K562 (cell line): ENCODE results near the gene ITK. TPM values are rescaled to one million over a fixed set of nuclear protein-coding genes. Genes with fewer than 3 reads are reported as not detected.

Experiments
- CHD2 ChIP-seq: IDR thresholded peaks from 2 replicates; pipeline ENCODE4 v1.6.1; 2011; ENCODE audit warnings: low read depth, low read length
- EP300 ChIP-seq: IDR thresholded peaks from 2 replicates; pipeline ENCODE4 v1.6.1; 2012; ENCODE audit warnings: low read length, improper control_type of control experiment
- FOSL1 ChIP-seq: fragments of 200-800 bp; sonication (Bioruptor generic); conservative IDR thresholded peaks from 2 replicates; pipeline ENCODE4 v1.6.1; 2016; ENCODE audit warnings: missing genetic modification characterization, missing compliant biosample characterization
- KDM2B ChIP-seq: fragments of 250-450 bp; sonication (Bioruptor Pico); IDR thresholded peaks from 2 replicates; pipeline ENCODE4 v1.8.0; 2021; ENCODE audit warnings: mild to moderate bottlenecking, moderate library complexity
- NCOR1 ChIP-seq: fragments of 450-650 bp; IDR thresholded peaks from 2 replicates; pipeline ENCODE4 v1.6.1; 2016; ENCODE audit warnings: mild to moderate bottlenecking, moderate library complexity
- PPARD ChIP-seq: fragments of 250-450 bp; sonication (Bioruptor Pico); IDR thresholded peaks from 2 replicates; pipeline ENCODE4 v1.8.0; 2022; ENCODE audit warnings: inconsistent platforms, mild to moderate bottlenecking, moderate library complexity
- PRPF4 ChIP-seq: fragments of 200-400 bp; formaldehyde crosslinking; IDR thresholded peaks from one replicate; pipeline ENCODE4 v1.6.1; 2017; ENCODE audit warnings: low read length, low read depth, mild to moderate bottlenecking; ENCODE audit not compliant: insufficient read depth, poor library complexity, severe bottlenecking
- RBM15 ChIP-seq: fragments of 200-400 bp; formaldehyde crosslinking; IDR thresholded peaks from 2 replicates; pipeline ENCODE4 v1.6.1; 2018; ENCODE audit warnings: mild to moderate bottlenecking, low read length, moderate library complexity; ENCODE audit not compliant: insufficient read depth
- SAFB2 ChIP-seq: fragments of 200-400 bp; formaldehyde crosslinking; IDR thresholded peaks from 2 replicates; pipeline ENCODE4 v1.6.1; 2018; ENCODE audit warnings: borderline replicate concordance, low read length, low read depth, moderate library complexity; ENCODE audit not compliant: severe bottlenecking
- SMARCA4 ChIP-seq: fragments of 450-650 bp; IDR thresholded peaks from 2 replicates; pipeline ENCODE4 v1.6.1; 2016
- TCF7L2 ChIP-seq: fragments of 150-350 bp; IDR thresholded peaks from 2 replicates; pipeline ENCODE4 v1.6.1; 2016; ENCODE audit warnings: low read depth, mild to moderate bottlenecking, low read length, moderate library complexity
- ZEB2 ChIP-seq: fragments of 450-650 bp; IDR thresholded peaks from 2 replicates; pipeline ENCODE4 v1.6.1; 2016
- ZFP36 ChIP-seq: fragments of 150-350 bp; IDR thresholded peaks from 2 replicates; pipeline ENCODE4 v1.6.1; 2018; ENCODE audit warnings: low read length, low read depth; ENCODE audit not compliant: partially characterized antibody
- ZKSCAN3 ChIP-seq: fragments of 250-450 bp; sonication (Bioruptor Pico); IDR thresholded peaks from 2 replicates; pipeline ENCODE4 v1.4.0; 2020
- ZNF232 ChIP-seq: sonication (generic); formaldehyde crosslinking; IDR thresholded peaks from 2 replicates; pipeline ENCODE4 v1.8.0; 2022; ENCODE audit warnings: mild to moderate bottlenecking, missing genetic modification reagents
- polyA plus RNA-seq, 8 experiments: library from polyadenylated mRNA; depleted of rRNA in 4 of 8; stranded (reverse) in 5 of 8; unstranded in 3 of 8; fragments of >200 nt; fragmentation: Nextera tagmentation in 2 of 8; fragmentation: Illumina TruSeq in 1 of 8; extraction: Ambion mirVana in 2 of 8; extraction: Trizol in 1 of 8; gene quantifications; 2 replicates each; pipeline versions ENCODE4 v1.2.1 to v1.2.3, GENCODE V29; 2011 to 2014; ENCODE audit warnings: inconsistent platforms in 1 of 8, missing spikeins in 1 of 8
- total RNA-seq, 7 experiments: library from RNA; depleted of rRNA in 6 of 7; stranded (reverse); fragments of >200 nt in 6 of 7; fragmentation: Illumina TruSeq in 2 of 7; extraction: Trizol in 2 of 7; gene quantifications; 2 replicates each; pipeline versions ENCODE4 v1.2.1 to v1.2.3, GENCODE V29; 2011 to 2021; ENCODE audit warnings: low replicate concordance in 1 of 7
- TF ChIP-seq, protein P1 (sequence below): fragments of 250-450 bp; sonication (Bioruptor Pico); IDR thresholded peaks from 2 replicates; pipeline ENCODE4 v1.5.0; 2022; ENCODE audit warnings: mild to moderate bottlenecking
- TF ChIP-seq, protein P2 (sequence below): IDR thresholded peaks from 2 replicates; pipeline ENCODE4 v1.6.1; 2011; ENCODE audit warnings: borderline replicate concordance, low read depth, mild to moderate bottlenecking, moderate library complexity, low read length; ENCODE audit not compliant: insufficient read depth, poor library complexity, severe bottlenecking
- TF ChIP-seq, protein P3 (sequence below), 2 experiments: fragments of 450-650 bp in 1 of 2; sonication (generic) in 1 of 2; formaldehyde crosslinking in 1 of 2; IDR thresholded peaks in 1 of 2; conservative IDR thresholded peaks in 1 of 2; 2 replicates each; pipeline versions ENCODE4 v1.6.1 to v1.8.1; 2016 to 2023; ENCODE audit warnings: mild to moderate bottlenecking in 2 of 2, moderate library complexity in 2 of 2, inconsistent platforms in 1 of 2, missing genetic modification reagents in 1 of 2
- TF ChIP-seq, protein P4 (sequence below), 3 experiments: fragments of 200-800 bp in 1 of 3; fragments of 250-450 bp in 1 of 3; fragments of 450-650 bp in 1 of 3; sonication (Bioruptor Pico) in 1 of 3; sonication (Bioruptor generic) in 1 of 3; formaldehyde crosslinking in 1 of 3; IDR thresholded peaks; 2 replicates each; pipeline versions ENCODE4 v1.6.1 to v1.8.0; 2016 to 2022; ENCODE audit warnings: mild to moderate bottlenecking in 2 of 3, missing genetic modification characterization in 2 of 3, missing compliant biosample characterization in 1 of 3, moderate library complexity in 1 of 3

Gene ITK
- total and polyA plus RNA-seq, 9 of the 15 experiments (the other 6 are each of a cell fraction or from before 2014, with no cell fraction given), result 0.04 to 0.75 TPM; not detected in 7

DNA sequence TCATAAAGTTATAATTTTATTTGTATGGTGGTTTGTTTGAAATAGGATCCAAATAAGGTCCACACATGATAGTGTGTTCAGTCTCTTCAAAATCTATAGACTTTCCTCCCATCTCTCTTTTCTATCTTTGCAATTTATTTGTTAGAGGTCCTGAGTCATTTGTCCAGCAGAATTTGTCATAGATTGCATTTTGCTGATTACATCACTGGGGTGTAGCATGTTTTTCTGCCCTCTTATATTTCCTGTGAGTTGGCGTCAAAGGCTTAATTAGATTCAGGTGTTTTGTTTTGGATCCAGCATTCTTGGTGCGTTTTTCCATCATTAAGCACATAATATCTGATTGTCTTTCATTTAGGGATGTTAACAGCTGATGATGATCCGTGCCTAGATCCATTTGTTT is 100.3 kb downstream of the ITK start (continued):
- TF ChIP-seq RBM15 (no peak), KDM2B (no peak), PPARD (CRISPR knock-in tag) (no peak), SMARCA4 (peak; percentile 22; the same call in 1 of the 2 replicates), CHD2 (no peak), PRPF4 (no peak), SAFB2 (no peak), EP300 (peak; percentile 26; the same call in 1 of the 2 replicates), NCOR1 (no peak), ZKSCAN3 (CRISPR knock-in tag) (no peak), ZNF232 (no peak), FOSL1 (tag) (peak; percentile 71), ZEB2 (no peak), ZFP36 (no peak), TCF7L2 (no peak)
- TF ChIP-seq, protein P1, sequence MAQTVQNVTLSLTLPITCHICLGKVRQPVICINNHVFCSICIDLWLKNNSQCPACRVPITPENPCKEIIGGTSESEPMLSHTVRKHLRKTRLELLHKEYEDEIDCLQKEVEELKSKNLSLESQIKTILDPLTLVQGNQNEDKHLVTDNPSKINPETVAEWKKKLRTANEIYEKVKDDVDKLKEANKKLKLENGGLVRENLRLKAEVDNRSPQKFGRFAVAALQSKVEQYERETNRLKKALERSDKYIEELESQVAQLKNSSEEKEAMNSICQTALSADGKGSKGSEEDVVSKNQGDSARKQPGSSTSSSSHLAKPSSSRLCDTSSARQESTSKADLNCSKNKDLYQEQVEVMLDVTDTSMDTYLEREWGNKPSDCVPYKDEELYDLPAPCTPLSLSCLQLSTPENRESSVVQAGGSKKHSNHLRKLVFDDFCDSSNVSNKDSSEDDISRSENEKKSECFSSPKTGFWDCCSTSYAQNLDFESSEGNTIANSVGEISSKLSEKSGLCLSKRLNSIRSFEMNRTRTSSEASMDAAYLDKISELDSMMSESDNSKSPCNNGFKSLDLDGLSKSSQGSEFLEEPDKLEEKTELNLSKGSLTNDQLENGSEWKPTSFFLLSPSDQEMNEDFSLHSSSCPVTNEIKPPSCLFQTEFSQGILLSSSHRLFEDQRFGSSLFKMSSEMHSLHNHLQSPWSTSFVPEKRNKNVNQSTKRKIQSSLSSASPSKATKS, result no peak
- TF ChIP-seq, protein P2, sequence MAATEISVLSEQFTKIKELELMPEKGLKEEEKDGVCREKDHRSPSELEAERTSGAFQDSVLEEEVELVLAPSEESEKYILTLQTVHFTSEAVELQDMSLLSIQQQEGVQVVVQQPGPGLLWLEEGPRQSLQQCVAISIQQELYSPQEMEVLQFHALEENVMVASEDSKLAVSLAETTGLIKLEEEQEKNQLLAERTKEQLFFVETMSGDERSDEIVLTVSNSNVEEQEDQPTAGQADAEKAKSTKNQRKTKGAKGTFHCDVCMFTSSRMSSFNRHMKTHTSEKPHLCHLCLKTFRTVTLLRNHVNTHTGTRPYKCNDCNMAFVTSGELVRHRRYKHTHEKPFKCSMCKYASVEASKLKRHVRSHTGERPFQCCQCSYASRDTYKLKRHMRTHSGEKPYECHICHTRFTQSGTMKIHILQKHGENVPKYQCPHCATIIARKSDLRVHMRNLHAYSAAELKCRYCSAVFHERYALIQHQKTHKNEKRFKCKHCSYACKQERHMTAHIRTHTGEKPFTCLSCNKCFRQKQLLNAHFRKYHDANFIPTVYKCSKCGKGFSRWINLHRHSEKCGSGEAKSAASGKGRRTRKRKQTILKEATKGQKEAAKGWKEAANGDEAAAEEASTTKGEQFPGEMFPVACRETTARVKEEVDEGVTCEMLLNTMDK, result no peak
- TF ChIP-seq, protein P3, sequence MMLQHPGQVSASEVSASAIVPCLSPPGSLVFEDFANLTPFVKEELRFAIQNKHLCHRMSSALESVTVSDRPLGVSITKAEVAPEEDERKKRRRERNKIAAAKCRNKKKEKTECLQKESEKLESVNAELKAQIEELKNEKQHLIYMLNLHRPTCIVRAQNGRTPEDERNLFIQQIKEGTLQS (IDR thresholded peaks at IDR 0.05), result peak; percentile 83; the same call in 1 of the 2 replicates
- TF ChIP-seq, protein P3 (CRISPR knock-in tag; conservative IDR thresholded peaks at IDR 0.05), result no peak
- TF ChIP-seq, protein P4, sequence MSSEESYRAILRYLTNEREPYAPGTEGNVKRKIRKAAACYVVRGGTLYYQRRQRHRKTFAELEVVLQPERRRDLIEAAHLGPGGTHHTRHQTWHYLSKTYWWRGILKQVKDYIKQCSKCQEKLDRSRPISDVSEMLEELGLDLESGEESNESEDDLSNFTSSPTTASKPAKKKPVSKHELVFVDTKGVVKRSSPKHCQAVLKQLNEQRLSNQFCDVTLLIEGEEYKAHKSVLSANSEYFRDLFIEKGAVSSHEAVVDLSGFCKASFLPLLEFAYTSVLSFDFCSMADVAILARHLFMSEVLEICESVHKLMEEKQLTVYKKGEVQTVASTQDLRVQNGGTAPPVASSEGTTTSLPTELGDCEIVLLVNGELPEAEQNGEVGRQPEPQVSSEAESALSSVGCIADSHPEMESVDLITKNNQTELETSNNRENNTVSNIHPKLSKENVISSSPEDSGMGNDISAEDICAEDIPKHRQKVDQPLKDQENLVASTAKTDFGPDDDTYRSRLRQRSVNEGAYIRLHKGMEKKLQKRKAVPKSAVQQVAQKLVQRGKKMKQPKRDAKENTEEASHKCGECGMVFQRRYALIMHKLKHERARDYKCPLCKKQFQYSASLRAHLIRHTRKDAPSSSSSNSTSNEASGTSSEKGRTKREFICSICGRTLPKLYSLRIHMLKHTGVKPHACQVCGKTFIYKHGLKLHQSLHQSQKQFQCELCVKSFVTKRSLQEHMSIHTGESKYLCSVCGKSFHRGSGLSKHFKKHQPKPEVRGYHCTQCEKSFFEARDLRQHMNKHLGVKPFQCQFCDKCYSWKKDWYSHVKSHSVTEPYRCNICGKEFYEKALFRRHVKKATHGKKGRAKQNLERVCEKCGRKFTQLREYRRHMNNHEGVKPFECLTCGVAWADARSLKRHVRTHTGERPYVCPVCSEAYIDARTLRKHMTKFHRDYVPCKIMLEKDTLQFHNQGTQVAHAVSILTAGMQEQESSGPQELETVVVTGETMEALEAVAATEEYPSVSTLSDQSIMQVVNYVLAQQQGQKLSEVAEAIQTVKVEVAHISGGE (CRISPR knock-in tag; IDR thresholded peaks at IDR 0.05), result peak in 1 of 3 experiments; percentile 71; a peak in 2 of 6 replicates
